COLO829 (cell line): ENCODE measurements around the gene JMJD1C.
"Not testable (repeated sequence)": the region's sequence is repeated elsewhere in the genome, so short reads cannot be mapped to it uniquely, and the experiment has no call there.

Experiments
- DNase-seq: peaks from one replicate; pipeline ENCODE4 v3.0.0; 2012; ENCODE audit warnings: low spot score

Gene JMJD1C

GRCh38 chr10:63165249-63165648 lies 300.5 kb downstream of the JMJD1C start:
- DNase-seq = no peak

GRCh38 chr10:63164166-63164623 lies 301.6 kb downstream of the JMJD1C start:
- DNase-seq = no peak

GRCh38 chr10:63161592-63161991 lies 304.2 kb downstream of the JMJD1C start:
- DNase-seq = no peak

GRCh38 chr10:63157845-63158624 lies 307.7 kb downstream of the JMJD1C start:
- peak; percentile 63 for DNase-seq

GRCh38 chr10:63156236-63156635 lies 309.5 kb downstream of the JMJD1C start:
- DNase-seq = no peak

- no peak for DNase-seq
Observed at GRCh38 chr10:63155388-63156020, 310.3 kb downstream of the JMJD1C start.

GRCh38 chr10:63154546-63155387 lies 311.0 kb downstream of the JMJD1C start:
- DNase-seq = no peak

GRCh38 chr10:63153868-63154545 lies 311.8 kb downstream of the JMJD1C start:
- DNase-seq = not testable (repeated sequence)

GRCh38 chr10:63150745-63151144 lies 315.0 kb downstream of the JMJD1C start:
- no peak for DNase-seq

- DNase-seq = no peak
Observed at GRCh38 chr10:63146503-63146902, 319.3 kb downstream of the JMJD1C start.

- DNase-seq = no peak
Observed at GRCh38 chr10:63145782-63146181, 320.0 kb downstream of the JMJD1C start.

GRCh38 chr10:63143987-63144386 lies 321.8 kb downstream of the JMJD1C start:
- DNase-seq = no peak

- no peak for DNase-seq
Observed at GRCh38 chr10:63142136-63142535, 323.6 kb downstream of the JMJD1C start.

GRCh38 chr10:63140077-63140476 lies 325.7 kb downstream of the JMJD1C start:
- no peak for DNase-seq

GRCh38 chr10:63137306-63137705 lies 328.5 kb downstream of the JMJD1C start:
- DNase-seq = peak; percentile 36

- DNase-seq = no peak
Observed at GRCh38 chr10:63133821-63134557, 331.8 kb downstream of the JMJD1C start.

- DNase-seq = peak; percentile 85
Observed at GRCh38 chr10:63133056-63133820, 332.5 kb downstream of the JMJD1C start, which contains the start of gene NRBF2. Gene NRBF2, plus strand, starts transcription at chr10:63133328. Its CDS starts 143 bp downstream, at chr10:63133471.

GRCh38 chr10:63132651-63133055 lies 333.1 kb downstream of the JMJD1C start:
- no peak for DNase-seq

GRCh38 chr10:63129888-63130287 lies 335.9 kb downstream of the JMJD1C start:
- no peak for DNase-seq

GRCh38 chr10:63128443-63128842 lies 337.3 kb downstream of the JMJD1C start:
- no peak for DNase-seq
